Dedifferentiated amniotic fluid mesenchymal stem cell (primary cell): Measurements from ENCODE around the gene ST7.
"Not testable (repeated sequence)": the region's sequence is repeated elsewhere in the genome, so short reads cannot be mapped to it uniquely, and the experiment has no call there.

Experiments
- DNase-seq: peaks from one replicate; pipeline ENCODE4 v3.0.0-alpha.2; 2016; ENCODE audit errors: extremely low spot score

Gene ST7

DNA sequence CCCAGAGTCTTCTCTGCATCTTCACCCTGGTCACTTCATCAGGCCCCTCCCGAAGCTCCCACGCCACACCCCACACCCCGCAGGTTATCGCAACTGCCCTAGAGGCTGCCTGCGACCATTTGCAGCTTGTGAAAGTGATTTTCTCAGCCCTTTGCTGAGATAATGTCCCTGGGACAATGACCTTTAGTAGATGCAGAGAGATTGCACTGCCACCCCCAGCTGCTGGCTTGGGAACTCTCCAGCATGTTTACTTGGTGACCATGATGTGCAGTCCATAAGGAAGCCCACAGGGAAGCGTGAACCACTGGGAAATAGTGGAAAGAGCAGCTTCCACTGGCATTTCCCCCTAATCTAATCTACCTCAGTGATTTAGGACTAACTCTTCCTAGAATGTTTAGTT, 272.2 kb downstream of the ST7 start:
- DNase-seq: no peak

DNA sequence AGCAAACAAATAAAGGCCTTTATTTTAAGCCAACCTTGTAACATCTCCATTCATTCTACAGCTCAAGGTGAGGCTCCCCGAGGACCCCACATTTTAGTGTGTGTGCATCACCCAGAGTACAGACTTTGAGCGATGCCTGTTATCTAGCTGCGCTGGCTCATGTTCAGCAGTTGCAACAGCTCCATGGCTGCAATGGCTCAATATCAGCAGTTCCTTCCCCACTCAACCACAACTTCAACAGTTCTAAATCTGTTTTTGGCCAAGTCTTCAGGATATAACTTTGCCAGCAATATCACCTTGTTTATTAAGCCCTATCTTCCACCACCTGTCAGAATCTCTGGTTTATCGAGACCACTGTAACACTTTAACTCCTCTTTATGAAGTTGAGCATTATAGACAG, 273.8 kb downstream of the ST7 start:
- no peak for DNase-seq

- DNase-seq: no peak
Observed at GRCh38 chr7:117229350-117229749, 276.0 kb downstream of the ST7 start.

GRCh38 chr7:117230276-117231046, 277.2 kb downstream of the ST7 start:
- peak; percentile 32 for DNase-seq

DNA sequence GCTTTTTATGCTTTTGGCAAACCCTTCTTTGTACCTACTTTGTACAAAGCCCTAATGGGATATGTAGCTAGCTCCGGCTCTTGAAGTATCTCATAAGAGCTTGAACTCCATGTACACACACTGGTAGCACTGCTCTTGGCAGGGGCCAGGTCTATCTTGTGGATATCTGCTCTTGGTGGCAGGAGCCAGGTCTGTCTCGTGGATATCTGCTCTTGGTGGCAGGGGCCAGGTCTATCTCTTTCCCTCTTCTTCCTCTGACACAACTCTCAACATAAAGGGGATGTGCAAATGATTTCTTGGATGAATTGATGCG, 277.7 kb downstream of the ST7 start:
- no peak for DNase-seq

DNA sequence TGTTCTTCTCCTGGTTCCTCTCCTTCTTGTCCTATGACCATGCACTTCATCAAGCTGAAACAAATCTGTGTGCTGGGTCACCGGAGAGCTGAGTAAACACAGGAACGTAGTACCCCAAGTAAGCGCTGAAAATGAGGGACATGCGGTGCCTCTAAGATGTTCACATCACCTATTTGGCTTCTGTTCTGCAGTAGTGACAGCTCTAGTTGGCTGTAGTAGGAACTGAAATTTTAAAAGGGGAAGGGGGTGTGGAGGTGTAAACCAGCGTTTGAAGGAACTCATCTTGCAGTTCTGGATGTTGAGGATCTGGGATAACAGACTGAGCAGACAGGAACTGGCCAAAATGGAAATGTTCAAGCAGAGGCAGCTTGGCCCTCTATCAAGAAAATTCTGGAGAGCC, 284.3 kb downstream of the ST7 start:
- DNase-seq: no peak

GRCh38 chr7:117238472-117238871, 285.2 kb downstream of the ST7 start:
- DNase-seq: no peak

- no peak for DNase-seq
Observed at GRCh38 chr7:117238937-117239336, 285.6 kb downstream of the ST7 start.

GRCh38 chr7:117241088-117241487, 287.8 kb downstream of the ST7 start:
- no peak for DNase-seq

GRCh38 chr7:117243390-117243789, 290.1 kb downstream of the ST7 start:
- DNase-seq: no peak

DNA sequence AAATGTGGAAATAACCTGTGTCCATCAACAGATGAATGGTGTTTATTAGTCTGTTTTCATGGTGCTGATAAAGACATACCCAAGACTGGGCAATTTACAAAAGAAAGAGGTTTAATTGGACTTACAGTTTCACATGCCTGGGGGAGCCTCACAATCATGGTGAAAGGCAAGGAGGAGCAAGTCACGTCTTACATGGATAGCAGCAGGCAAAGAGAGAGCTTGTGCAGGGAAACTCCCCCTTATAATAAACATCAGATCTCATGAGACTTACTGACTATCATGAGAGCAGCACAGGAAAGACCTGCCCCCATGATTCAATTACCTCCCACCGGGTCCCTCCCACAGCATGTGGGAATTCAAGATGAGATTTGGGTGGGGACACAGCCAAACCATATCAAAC, 292.4 kb downstream of the ST7 start:
- DNase-seq: not testable (repeated sequence)

DNA sequence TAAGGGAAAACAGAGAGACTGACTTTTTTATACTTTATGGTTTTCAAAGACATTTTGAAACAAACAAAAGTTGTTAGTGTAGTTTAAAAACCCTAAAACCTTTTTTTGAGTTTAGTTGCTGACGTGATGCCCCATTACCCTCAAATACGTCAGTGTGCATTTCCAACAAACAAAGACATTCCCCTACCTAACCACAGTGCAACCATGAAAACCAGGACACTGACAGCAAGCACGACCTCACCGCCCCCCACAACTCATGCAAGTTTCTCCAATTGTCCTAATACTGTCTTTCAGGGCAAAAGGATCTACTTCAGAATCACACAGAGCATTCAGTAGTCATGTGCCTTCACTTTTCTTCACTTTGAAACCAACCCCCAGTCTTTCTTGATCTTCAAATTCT, 294.5 kb downstream of the ST7 start:
- DNase-seq: no peak

DNA sequence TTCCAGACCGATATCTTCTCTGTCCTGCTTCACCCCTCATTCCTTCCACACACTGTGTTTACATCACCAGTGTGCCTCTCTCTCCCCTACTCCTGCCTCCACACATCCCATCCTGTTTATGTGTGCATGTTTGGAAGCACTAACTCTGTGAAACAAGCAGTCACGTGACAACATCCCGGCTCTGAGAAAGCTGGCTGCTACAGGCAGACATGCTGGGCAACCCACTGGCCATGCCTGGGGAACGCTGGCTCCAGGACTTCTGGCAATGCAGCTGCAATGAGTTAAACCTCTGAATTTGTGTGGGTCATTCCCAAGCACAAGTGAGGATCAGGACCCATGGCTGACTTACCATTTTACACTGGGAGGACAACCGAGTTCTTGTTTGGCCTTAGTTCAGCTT, 295.5 kb downstream of the ST7 start:
- DNase-seq: no peak

DNA sequence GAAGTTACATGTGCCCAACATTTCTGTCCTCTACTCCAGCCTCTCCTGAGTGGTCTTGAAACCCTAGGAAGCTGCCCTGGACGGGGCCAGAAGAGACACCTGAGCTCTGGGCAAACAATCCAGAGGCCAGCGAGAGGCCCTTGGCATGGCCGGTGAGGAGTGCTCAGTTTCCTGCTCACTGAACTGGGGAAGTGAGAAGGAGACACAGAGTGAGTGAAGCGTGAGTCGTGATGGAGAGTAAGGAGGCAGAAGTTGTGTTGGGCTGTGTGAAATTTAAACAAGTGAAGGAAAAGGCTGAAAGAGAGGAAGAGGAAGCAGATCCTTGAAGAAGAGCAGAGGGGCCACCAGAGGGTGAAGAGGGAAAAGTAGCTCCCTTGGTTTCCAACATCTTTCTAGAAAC, 296.4 kb downstream of the ST7 start:
- no peak for DNase-seq

DNA sequence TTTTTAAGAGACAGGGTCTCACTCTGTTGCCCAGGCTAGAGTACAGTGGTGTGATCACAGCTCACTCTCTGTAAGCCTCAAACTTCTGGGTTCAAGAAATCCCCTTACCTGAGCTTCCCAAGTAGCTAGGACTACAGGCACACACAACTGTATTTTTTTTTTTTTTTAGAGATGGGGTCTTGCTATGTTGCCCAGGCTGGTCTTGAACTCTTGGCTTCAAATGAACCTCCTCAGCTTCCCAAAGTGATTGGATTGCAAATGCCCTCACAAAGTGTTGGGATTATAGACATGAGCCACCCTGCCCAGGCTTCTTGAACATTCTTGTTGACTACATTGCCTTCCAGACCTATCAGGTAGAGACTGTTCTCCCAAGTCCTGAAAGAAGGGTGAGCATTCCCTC, 296.9 kb downstream of the ST7 start:
- no peak for DNase-seq

DNA sequence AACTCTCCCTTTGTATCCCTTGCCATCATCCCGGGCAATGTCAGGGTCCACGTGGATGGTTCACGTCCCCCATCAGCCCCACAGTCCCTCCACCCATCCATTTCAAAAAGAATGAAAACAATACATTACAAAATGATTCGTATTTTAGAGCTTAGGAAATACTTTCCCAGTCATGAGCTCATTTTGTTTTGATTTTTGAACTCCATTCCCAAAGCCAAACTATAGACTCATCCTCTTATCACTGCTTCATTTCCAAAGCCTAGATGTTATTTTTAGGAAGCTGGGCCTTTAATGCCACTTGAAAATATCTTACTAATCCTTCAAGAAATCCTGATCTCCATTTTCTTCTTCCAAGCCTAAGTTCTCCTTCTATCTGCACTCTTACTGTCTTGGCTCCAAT, 297.5 kb downstream of the ST7 start:
- DNase-seq: no peak

- DNase-seq: peak; percentile 32
Observed at GRCh38 chr7:117251687-117252086, 298.4 kb downstream of the ST7 start.

- peak; percentile 74 for DNase-seq
Observed at GRCh38 chr7:117259615-117260014, 306.3 kb downstream of the ST7 start.

GRCh38 chr7:117262546-117262945, 309.2 kb downstream of the ST7 start:
- DNase-seq: no peak

GRCh38 chr7:117264716-117265115, 311.4 kb downstream of the ST7 start:
- no peak for DNase-seq

GRCh38 chr7:117269417-117269816, 316.1 kb downstream of the ST7 start:
- DNase-seq: peak; percentile 69

GRCh38 chr7:117269886-117270285, 316.6 kb downstream of the ST7 start:
- DNase-seq: peak; percentile 64

GRCh38 chr7:117270371-117270770, 317.1 kb downstream of the ST7 start:
- DNase-seq: no peak

DNA sequence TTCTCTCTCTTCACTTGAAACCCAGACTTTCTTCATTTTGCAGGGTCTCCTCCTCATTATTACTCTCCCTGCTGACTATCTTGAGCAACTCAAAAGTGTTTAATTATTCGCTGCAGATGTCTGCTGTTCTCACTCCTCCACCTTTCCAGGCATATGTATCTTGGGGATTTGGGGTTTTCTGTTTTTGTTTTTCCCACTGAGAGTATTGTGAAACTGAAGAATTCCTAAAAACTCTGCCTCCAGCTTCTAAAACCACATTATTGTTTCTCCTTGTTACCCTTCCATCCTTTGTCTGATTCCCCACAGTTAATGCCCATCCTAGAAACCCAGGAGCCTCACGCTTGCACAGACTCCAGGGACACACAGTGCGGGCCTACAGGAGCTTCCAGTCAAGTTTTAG, 318.3 kb downstream of the ST7 start:
- no peak for DNase-seq
